DMS 273 (cell line): ENCODE data around the gene SLC16A3.
"Not testable (repeated sequence)": the region's sequence is repeated elsewhere in the genome, so short reads cannot be mapped to it uniquely, and the experiment has no call there.

Experiments used
- DNase-seq: peaks from one replicate; lab custom pipeline; 2025; ENCODE audit not compliant: unreplicated experiment; lab: John Stamatoyannopoulos, UW

Gene SLC16A3

GRCh38 chr17:82203920-82204319 lies 24.9 kb upstream of the SLC16A3 start:
- DNase-seq, result no peak

- DNase-seq, result peak; percentile 64
Measured at GRCh38 chr17:82204831-82205719, 23.8 kb upstream of the SLC16A3 start.

GRCh38 chr17:82205720-82206508 lies 22.9 kb upstream of the SLC16A3 start:
- peak; percentile 93 for DNase-seq

GRCh38 chr17:82210655-82211054 lies 18.2 kb upstream of the SLC16A3 start:
- not testable (repeated sequence) for DNase-seq

DNA sequence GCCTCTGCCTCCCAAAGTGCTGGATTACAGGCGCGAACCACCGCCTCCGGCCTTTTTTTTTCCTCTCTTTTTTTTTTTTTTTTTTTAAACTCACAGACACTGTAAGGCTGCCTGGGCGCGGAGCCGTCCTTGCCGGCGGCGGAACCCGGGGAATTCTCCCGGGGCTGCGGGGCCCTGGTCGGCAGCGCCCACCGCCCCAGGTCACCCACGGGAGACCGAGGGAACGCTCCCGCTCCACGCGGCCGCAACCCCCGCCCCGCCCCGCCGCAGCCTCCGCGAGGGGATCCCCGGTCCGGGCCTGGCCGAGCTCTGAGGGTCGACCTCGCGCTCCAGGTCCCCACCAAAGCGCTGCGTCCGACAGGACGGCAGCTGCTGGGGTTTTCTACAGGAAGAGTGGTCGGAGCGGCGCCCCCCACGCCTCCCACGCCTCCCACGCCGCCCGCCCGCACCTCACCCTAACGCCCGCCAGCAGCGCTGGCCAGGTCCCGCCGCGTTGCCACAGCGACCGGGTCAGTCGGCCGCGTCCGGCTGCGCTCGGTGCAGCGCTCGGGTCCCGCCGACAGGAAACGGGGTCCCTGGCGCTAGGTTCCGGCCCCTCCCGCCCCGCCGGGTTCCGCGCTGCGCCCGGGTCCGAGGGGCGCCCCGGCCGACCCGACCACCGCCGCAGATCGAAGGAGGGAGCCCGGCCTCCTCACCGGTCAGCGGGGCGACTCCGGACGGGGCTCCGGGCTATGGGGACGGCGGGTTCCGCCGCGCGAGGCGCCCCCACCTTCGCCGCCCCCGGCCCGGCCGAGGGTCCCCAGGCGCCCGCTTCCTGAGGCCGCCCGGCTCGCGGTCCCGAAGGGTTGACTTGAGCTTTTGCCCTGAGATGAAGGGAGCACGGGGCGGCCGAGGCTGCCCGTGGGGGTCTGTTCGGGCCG lies 16.3 kb upstream of the SLC16A3 start, which contains the start of gene CCDC57:
Gene CCDC57, minus strand, starts transcription at position 512 of the 920 bp plus-strand sequence. CDS start 10,898 bp downstream, outside the sequence.
- DNase-seq, result peak; percentile 91

DNA sequence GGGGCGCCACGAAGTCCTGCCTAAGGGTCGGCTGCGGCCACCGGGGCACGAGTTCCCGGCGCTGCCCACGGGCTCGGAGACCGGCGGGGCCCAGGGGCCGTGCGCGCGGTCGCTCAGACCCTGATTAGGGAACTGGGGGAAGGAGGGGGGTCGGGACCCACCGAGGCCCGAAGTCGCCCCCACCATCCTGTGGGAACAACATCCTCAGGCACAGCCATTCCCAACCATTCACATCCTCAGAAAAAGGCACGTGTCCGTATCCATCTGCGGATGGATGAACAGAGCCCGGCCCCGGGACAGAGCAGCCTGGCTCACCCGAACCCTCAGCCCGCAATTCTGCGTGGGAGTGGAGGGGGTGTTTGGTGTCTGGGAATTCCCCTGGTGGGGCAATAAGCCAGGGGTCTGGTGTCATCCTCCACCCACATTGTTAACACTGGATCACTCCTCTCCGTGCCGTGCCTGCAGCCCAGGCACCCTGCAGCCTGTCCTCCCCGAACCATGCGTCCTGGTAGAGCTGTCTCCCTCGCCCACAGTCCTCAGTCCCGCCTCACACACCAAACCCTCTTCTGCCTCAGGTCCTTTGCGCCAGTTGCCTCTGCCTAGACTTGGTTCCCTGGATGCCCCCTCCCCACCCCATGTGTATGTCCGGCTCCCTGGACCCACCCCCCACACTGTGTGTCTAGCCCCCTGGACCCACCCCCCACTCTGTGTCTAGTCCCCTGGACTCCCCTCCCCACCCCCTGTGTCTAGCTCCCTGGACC lies 15.4 kb upstream of the SLC16A3 start:
- peak; percentile 87 for DNase-seq

DNA sequence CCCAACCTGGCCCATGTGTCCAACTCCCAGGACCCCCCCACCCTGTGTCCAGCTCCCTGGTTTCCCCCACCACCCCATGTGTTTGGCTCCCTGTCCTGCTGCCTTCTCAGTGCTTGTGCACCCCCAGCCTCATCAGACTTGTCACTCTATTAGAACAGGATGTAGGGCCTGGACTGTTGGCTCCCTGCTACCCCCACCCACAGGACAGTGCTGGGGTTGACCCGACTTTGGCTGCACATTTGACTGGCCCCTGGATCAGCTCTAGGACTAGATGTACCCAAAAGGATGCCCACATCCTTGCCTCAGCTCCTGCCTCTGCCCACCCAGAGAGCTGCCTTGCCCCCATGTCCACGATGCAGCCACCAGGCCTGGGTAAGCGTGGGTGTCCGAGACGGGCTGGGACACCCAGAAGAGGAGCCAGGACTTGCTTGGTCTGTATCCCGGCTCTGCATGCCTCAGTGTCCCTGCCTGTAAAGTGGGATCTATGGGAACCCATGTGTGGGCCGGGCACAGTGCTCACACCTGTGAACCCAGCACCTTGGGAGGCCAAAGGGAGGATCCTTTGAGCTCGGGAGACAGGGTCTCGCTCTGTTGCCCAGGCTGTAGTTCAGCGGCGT lies 14.7 kb upstream of the SLC16A3 start:
- no peak for DNase-seq

- DNase-seq, result peak; percentile 47
Measured at GRCh38 chr17:82215095-82215971, 13.5 kb upstream of the SLC16A3 start.

GRCh38 chr17:82215972-82216300 lies 12.9 kb upstream of the SLC16A3 start:
- DNase-seq, result no peak

- DNase-seq, result peak; percentile 89
Measured at GRCh38 chr17:82216301-82217119, 12.3 kb upstream of the SLC16A3 start.

GRCh38 chr17:82217120-82217529 lies 11.7 kb upstream of the SLC16A3 start:
- DNase-seq, result no peak

- DNase-seq, result no peak
Measured at GRCh38 chr17:82217530-82218204, 11.2 kb upstream of the SLC16A3 start.

DNA sequence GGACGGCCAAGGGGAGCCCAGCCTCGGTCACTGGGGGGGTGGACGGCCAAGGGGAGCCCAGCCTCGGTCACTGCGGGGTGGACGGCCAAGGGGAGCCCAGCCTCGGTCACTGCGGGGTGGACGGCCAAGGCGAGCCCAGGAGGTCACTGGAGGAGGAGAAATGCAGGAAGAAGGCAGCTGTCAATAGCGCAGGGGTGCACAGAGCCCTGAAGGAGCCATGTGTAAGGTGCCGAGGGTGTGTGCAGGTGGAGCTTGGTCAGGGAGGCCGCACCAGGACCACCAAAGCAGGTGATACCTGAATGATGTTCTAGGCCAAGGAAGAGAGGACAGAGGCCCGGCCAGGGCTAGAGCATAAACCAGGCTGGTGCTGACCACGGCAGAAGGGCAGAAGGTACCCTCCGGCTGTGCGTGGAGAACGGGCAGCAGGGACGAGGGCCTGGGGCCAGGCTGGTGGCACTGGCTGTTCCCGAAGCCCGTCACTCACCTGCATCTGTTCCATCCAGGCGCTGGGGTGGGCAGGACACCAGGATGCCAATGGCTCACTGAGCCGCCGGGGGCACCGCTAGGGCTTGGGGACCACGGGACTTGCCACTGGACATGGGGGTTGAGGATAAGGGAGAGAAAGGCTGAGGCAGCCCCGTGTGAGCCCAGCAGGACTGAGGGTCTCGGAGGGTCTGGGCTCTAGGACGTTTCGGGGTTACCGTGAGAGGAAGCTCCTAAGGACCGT lies 10.3 kb upstream of the SLC16A3 start:
- DNase-seq, result no peak

DNA sequence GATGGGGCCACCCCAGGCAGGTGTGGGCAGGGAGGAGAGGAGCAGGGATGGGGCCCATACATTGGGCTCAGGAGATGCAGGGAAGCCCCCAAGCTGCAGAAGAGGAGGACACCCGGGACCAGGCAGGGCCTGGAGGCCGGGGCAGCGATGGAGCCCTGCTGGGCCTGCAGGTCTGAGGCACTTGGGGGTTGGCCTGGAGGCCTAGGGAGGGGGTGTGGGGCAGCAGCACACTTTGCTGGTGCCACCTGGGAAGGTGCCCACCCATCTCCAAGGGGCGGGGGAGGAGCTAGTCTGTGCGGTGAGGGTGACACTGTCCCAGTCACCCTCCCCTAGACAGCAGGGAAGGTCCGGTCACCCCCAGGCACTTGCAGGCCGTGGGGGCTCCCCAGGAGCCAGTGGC lies 9.8 kb upstream of the SLC16A3 start:
- no peak for DNase-seq

DNA sequence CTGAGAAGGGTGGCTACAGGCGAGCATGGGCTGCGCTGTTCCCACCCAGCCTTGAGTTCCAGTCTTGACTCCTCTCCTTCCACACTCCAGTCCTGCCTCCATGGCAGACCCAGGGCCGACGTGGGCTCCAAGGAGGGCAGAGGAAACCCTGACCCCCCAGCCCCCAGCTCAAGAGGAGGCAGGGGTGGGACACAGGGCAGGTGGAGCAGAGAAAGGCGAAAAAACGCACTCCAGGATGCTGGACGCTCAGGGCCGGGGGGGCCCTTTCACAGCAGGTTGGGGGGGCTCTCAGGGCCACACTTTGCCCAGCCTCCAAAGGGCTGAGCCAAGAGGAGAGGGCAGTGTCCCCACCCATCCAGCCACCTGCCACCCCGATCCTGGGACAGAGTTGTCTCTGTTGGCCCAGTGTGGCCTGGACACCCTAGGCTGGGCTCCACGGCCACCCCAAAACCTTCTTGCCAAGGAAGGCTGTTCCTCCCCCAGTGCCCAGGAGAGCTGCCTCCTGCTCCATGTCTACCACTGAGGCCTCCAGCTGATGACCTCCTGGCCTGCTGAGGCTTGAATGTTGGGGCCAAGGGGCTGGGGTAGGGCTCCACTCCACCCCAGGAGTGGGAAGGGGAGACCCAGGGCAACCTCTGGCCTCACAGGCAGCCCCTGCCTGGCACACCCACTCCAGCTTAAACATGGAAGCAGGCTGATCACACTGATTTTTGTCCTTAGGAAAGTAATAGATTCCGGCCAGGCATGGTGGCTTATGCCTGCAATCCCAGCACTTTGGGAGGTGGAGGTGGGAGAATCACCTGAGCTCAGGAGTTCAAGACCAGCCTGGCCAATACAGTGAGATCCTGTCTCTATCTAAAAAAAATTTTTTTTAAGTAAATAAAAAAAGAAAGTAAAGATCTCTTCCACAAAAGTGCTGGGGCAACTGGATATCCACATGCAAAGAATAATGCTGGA lies 8.8 kb upstream of the SLC16A3 start:
- no peak for DNase-seq
